SK-N-SH (cell line): ENCODE measurements around the gene KRT20.
"Not testable (repeated sequence)": the region's sequence is repeated elsewhere in the genome, so short reads cannot be mapped to it uniquely, and the experiment has no call there.

Experiments used
- CHD2 ChIP-seq: fragments of 150-350 bp; IDR thresholded peaks from 2 replicates; pipeline ENCODE4 v1.6.1; 2018; ENCODE audit warnings: low read length; ENCODE audit not compliant: partially characterized antibody
- FOXJ3 ChIP-seq: sonication (generic); formaldehyde crosslinking; IDR thresholded peaks from 2 replicates; pipeline ENCODE4 v1.5.1; 2020; ENCODE audit warnings: mild to moderate bottlenecking, missing genetic modification reagents
- GATA2 ChIP-seq: sonication (generic); formaldehyde crosslinking; IDR thresholded peaks from 2 replicates; pipeline ENCODE4 v1.5.0; 2020; ENCODE audit warnings: mild to moderate bottlenecking, missing genetic modification reagents
- JUND ChIP-seq: IDR thresholded peaks from 2 replicates; pipeline ENCODE4 v1.4.0; 2012
- POLR2AphosphoS5 ChIP-seq: IDR thresholded peaks from 2 replicates; pipeline ENCODE4 v1.6.1; 2012; ENCODE audit warnings: low read depth, low read length
- SIN3A ChIP-seq: IDR thresholded peaks from 2 replicates; pipeline ENCODE4 v1.6.1; 2012; ENCODE audit warnings: low read depth, mild to moderate bottlenecking, low read length, moderate library complexity, borderline replicate concordance
- TF ChIP-seq, protein P1 (sequence below): fragments of 200-600 bp; sonication (generic); IDR thresholded peaks from 2 replicates; pipeline ENCODE4 v1.6.1; 2017; ENCODE audit warnings: antibody characterized with exemption, mild to moderate bottlenecking, moderate library complexity

- TF ChIP-seq GATA2 (CRISPR knock-in tag); SIN3A; POLR2AphosphoS5; CHD2; FOXJ3 (CRISPR knock-in tag); JUND: not testable (repeated sequence)
- TF ChIP-seq, protein P1, sequence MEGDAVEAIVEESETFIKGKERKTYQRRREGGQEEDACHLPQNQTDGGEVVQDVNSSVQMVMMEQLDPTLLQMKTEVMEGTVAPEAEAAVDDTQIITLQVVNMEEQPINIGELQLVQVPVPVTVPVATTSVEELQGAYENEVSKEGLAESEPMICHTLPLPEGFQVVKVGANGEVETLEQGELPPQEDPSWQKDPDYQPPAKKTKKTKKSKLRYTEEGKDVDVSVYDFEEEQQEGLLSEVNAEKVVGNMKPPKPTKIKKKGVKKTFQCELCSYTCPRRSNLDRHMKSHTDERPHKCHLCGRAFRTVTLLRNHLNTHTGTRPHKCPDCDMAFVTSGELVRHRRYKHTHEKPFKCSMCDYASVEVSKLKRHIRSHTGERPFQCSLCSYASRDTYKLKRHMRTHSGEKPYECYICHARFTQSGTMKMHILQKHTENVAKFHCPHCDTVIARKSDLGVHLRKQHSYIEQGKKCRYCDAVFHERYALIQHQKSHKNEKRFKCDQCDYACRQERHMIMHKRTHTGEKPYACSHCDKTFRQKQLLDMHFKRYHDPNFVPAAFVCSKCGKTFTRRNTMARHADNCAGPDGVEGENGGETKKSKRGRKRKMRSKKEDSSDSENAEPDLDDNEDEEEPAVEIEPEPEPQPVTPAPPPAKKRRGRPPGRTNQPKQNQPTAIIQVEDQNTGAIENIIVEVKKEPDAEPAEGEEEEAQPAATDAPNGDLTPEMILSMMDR: not testable (repeated sequence)
Observed at GRCh38 chr17:40917116-40917515, 32.1 kb upstream of the KRT20 start.
